ENCODE measurements around the gene LMX1B.

The LMX1B gene

DNA sequence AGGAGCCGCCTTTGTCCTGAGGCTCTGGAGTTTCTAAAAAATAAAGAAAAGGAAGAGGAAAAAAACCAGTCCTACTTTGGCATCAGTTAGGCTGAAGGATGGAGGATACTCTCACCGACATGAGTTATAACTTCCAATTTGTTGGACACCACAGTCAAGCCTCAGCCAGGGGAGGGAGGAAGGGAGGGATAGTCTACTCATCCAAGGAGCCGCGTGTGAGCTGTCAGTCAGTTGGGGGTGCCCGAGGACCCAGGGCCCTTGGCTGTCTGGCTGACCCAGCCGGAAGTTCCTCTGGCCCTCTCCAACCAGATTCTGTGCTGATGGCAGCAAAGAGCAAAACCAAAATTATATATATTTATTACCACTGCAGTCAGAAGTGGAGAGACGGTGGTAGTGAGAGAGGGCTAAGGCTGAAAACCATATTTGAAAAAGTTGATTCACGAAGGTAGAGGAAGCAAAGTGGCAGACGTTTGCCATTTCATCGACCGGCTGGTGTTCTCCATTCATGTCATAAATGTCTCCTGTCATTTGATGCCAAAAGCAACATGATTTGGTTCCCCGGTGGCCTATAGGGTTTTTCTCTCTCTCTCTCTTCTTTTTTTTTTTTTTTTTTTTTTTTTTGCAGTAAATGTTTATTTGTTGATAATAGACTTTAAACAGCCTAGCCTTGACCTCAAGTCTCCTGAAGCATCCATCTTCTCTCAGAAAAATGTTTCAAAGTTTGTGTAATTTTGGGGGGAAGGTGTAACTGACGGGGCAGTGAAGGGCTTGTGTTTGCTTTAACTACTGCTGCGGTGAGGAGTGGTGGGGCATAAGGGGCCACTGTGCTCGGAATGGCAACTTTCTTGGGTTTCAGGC is 7.6 kb downstream of the LMX1B start:
- DNase-seq (ENCODE audit: insufficient read length, low spot score) (no peak), FAIRE-seq (no peak)
- TF ChIP-seq POLR2AphosphoS5 (IDR thresholded peaks at IDR 0.05; ENCODE audit: low read depth, low read length) (no peak), PAX5 (IDR thresholded peaks at IDR 0.05; ENCODE audit: insufficient read depth, low read length, severe bottlenecking) (no peak), POLR2A (IDR thresholded peaks at IDR 0.05; ENCODE audit: low read depth, low read length) (no peak), TAF1 (IDR thresholded peaks at IDR 0.05; ENCODE audit: low read depth, low read length) (no peak), POU2F2 (IDR thresholded peaks at IDR 0.05; ENCODE audit: low read depth, low read length) (no peak), SPI1 (IDR thresholded peaks at IDR 0.05; ENCODE audit: low read depth, low read length) (no peak)

DNA sequence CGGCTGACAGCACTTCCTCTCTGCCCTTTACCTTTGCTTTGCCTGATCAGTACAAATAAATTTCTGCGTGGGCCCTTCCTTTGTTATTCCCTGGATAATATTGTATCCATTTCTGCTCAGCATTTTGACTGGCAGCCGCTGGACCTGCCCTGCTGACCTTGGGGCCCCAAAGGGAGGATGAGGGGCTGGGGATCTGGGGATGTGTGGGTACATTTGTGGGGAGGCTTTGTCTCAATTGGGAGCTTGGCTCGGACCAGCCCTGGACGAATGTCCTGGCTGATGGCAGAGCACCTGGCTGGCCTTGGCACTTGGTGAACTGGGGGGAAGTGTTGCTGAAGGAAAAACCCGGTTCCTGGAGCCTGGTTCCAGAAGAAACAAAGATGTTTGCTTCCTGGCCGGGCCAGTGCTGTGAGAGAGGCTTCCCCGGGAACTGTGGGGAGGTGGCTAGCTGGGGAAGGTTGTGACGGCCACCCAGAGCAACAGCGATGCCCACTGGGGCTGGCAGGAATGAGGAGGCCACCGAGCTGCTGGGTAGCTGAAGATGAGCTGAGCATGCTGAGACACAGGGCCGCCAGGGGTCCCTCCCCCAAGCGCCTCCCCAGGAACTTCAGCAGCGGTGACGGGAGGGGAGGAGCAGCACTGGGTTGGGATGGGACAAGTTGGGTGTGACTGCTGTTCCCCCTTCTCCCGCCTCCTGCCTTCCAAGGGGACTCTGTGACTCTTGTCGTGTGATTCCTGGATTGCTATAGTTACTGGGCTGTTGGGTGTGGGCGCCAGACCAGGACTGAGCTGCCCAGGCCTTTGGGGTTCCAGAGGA is 8.4 kb downstream of the LMX1B start:
- TF ChIP-seq SPI1 (IDR thresholded peaks at IDR 0.05; ENCODE audit: low read depth, low read length) (peak; percentile 33; the same call in 1 of the 2 replicates), POLR2AphosphoS5 (IDR thresholded peaks at IDR 0.05; ENCODE audit: low read depth, low read length) (no peak)
- DNase-seq (ENCODE audit: insufficient read length, low spot score): no peak

DNA sequence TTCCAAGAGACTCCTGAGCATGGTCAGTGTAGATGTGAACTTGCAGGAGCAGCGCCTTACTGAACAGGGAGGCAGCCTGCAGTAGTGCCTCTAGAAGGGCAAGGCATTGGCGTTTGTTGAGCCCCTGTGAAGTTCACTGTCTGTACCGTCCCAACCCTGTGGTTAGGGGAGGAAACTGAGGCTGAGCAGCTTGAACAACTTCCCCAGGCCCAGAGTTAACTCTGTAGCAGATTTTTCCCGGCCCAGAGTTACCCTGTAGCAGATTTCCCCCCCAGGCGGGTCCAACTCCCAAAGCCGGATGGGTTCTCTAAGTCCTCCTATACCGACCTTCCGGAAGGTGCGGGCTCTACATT is 9.6 kb downstream of the LMX1B start:
- FAIRE-seq: no peak
- no peak for DNase-seq (ENCODE audit: insufficient read length, low spot score)
- TF ChIP-seq POLR2AphosphoS5 (IDR thresholded peaks at IDR 0.05; ENCODE audit: low read depth, low read length) (no peak), TAF1 (IDR thresholded peaks at IDR 0.05; ENCODE audit: low read depth, low read length) (no peak), POLR2A (IDR thresholded peaks at IDR 0.05; ENCODE audit: low read depth, low read length) (no peak), POU2F2 (IDR thresholded peaks at IDR 0.05; ENCODE audit: low read depth, low read length) (no peak)

More for the DNA sequence above, 8.4 kb downstream of the LMX1B start:
- no peak for FAIRE-seq

DNA sequence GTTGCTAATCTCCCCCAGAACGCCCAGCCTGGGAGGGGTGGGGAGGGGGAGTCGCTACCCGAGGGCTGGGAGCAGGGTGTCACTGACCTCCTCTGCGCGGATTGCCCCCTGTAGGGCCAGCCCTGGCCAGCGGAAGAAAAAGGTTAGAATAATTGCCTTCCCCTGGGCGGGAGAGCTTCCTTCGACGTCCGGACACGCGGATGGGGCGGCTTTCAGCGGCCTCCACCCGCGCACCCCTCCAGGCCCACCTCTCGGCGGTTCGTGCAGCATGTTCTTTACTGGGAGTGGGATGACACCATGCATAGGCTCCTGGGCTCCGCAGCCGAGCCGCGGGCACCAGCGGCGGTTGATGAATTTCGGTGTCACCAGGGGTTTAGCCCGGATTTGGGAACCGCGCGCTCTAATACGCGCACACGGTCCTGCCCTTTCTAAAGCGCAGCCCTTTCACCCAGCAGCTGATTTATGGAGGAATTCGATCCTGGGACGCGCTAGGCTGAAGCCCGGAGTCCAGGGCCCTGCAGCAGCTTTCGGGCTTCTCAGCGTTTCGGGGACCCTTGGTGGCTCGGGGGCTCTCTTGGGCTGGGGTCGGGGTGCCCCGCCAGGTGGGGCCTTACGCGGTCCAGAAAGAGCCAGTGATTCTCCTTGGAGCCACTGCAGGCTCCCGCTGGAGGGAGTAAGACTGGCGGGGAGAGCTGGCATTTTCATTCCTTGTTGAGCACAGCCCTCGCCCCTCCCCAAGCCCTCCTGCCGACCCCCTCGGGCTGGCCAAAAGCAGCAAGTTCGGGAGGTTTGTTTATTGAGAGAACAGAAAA is 10.1 kb downstream of the LMX1B start:
- DNase-seq (ENCODE audit: insufficient read length, low spot score) (no peak), FAIRE-seq (no peak)
- no peak for TF ChIP-seq TAF1 (IDR thresholded peaks at IDR 0.05; ENCODE audit: low read depth, low read length)
- TF ChIP-seq PAX5 (IDR thresholded peaks at IDR 0.05; ENCODE audit: insufficient read depth, low read length, severe bottlenecking): no peak
- TF ChIP-seq POLR2AphosphoS5 (IDR thresholded peaks at IDR 0.05; ENCODE audit: low read depth, low read length): no peak
- TF ChIP-seq SPI1 (IDR thresholded peaks at IDR 0.05; ENCODE audit: low read depth, low read length): no peak
- TF ChIP-seq POLR2A (IDR thresholded peaks at IDR 0.05; ENCODE audit: low read depth, low read length): no peak
- TF ChIP-seq POU2F2 (IDR thresholded peaks at IDR 0.05; ENCODE audit: low read depth, low read length): no peak

DNA sequence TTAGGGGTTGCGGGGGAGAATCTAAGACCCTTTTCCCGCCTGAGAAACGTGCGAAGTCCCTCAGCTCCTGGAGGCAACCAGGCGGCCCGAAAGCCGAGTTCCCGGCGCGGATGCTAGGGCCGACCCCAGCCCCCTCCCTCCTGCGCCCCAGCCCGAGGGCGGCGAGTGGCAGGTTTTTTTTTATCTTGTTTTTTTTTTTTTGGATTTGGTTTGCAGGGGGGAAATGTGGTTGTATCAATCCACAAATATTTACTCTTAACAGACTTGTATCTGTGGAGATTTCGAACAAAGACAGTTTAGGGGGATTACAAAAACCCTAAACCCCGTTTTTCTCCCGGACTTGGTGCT is 10.7 kb downstream of the LMX1B start:
- no peak for TF ChIP-seq PAX5 (IDR thresholded peaks at IDR 0.05; ENCODE audit: insufficient read depth, low read length, severe bottlenecking)
- no peak for DNase-seq (ENCODE audit: insufficient read length, low spot score)
- no peak for FAIRE-seq

DNA sequence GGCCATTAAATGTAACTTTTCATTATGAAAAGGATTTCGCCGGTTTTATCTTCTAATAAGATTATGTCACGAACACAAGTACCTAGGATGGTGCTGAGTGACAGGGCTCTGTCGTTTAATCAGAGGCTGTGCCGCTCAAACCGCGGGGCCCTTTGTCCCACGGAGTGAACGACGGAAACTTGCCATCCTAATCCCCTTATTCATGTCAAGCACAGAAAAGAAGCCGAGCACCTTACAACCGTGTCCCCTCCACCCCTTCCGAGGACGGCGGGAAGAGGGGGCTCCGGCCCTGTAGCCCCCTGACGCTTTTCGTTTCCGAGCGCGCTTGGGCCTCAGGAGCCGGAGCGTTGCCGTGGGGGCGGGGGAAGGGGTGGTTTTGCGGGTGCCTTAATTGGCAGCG is 11.2 kb downstream of the LMX1B start:
- no peak for FAIRE-seq

DNA sequence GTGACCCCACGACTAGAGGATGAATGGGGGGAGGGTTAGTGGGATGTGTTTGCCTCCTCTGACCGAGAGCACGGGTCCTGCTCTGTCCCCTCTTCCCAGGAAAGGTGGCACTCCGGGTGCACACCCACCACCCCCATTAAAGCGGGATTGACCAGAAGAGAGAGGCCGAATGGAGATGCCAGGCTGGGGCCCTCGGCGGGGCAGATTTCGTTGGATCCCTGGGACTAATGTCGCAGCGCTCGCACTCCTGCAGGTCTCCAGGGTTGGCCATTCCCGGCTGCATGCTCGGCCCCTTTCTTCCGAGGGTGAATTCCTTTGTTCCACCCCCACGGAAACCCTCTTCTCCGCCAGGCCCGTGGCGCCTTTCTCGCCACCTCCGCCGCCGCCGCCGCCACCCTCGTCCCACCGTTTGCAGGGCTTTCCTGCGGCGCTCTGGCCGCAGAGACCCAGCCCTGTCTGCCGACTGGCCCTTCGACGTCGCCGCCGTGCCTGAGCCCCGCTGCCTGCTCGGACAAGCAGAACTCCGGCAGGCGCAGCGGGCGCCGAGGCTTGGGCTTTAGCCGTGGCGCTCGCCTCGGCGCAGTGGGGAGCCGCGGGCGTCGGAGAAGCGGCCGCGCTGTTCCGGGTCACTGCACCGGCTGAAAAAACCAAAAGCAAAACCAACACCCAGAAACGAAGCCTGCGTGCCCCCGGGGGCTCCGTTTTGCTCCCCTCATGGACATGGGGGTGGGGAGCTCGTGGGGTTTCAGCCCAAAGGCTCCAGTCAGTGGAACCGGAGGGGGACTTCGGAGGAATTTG is 11.8 kb downstream of the LMX1B start:
- no peak for TF ChIP-seq PAX5 (IDR thresholded peaks at IDR 0.05; ENCODE audit: insufficient read depth, low read length, severe bottlenecking)
- TF ChIP-seq POLR2AphosphoS5 (IDR thresholded peaks at IDR 0.05; ENCODE audit: low read depth, low read length): no peak
- no peak for TF ChIP-seq TAF1 (IDR thresholded peaks at IDR 0.05; ENCODE audit: low read depth, low read length)
- TF ChIP-seq SPI1 (IDR thresholded peaks at IDR 0.05; ENCODE audit: low read depth, low read length): no peak
- TF ChIP-seq POU2F2 (IDR thresholded peaks at IDR 0.05; ENCODE audit: low read depth, low read length): no peak
- TF ChIP-seq POLR2A (IDR thresholded peaks at IDR 0.05; ENCODE audit: low read depth, low read length): no peak
- DNase-seq (ENCODE audit: insufficient read length, low spot score): no peak

More for the DNA sequence above, 11.2 kb downstream of the LMX1B start:
- no peak for TF ChIP-seq POLR2AphosphoS5 (IDR thresholded peaks at IDR 0.05; ENCODE audit: low read depth, low read length)
- no peak for TF ChIP-seq TAF1 (IDR thresholded peaks at IDR 0.05; ENCODE audit: low read depth, low read length)
- no peak for TF ChIP-seq POLR2A (IDR thresholded peaks at IDR 0.05; ENCODE audit: low read depth, low read length)
- TF ChIP-seq POU2F2 (IDR thresholded peaks at IDR 0.05; ENCODE audit: low read depth, low read length): no peak
- DNase-seq (ENCODE audit: insufficient read length, low spot score): no peak

DNA sequence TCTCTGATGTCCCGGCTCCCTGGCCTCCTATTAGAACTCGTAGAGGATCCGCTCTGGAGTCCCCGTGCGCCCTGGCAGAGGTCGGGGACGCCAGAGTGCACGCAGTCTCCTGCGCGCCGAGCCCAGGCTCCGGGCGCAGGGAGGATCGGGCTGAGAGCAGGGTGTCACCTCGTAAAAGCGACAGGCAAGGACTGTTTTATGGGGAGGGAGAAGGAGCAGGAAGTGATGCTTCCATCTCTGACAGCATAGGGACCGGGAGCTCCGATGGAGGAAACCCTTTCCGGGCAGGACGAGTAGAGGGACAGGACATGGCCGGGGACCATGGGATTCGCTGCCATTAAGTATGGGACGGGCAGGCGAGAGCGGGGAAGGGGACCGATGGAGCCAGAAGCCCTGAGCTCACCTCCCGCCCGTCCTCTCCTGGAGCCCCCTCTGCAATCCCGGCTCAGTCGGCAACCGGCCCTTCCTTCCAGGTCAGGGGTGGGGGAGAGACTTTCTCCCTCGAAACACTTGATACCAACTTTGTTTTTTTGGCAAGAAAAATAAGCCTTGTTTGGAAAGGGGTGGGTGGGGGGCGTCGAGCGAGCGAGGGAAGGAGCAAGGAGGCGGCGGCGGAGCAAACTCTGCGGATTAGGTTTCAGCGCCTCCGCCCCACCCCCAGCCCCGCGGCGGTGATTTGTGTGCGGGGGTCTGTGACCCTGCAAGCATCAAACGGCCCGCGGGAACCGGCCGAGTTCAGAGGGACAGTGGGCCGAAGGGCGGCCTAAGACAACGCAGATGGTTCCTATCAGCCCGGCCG is 12.6 kb downstream of the LMX1B start:
- no peak for DNase-seq (ENCODE audit: insufficient read length, low spot score)
- TF ChIP-seq TAF1 (IDR thresholded peaks at IDR 0.05; ENCODE audit: low read depth, low read length): no peak
- no peak for TF ChIP-seq POLR2AphosphoS5 (IDR thresholded peaks at IDR 0.05; ENCODE audit: low read depth, low read length)
- no peak for TF ChIP-seq SPI1 (IDR thresholded peaks at IDR 0.05; ENCODE audit: low read depth, low read length)
- FAIRE-seq: no peak

More for the DNA sequence above, 11.8 kb downstream of the LMX1B start:
- FAIRE-seq: no peak

DNA sequence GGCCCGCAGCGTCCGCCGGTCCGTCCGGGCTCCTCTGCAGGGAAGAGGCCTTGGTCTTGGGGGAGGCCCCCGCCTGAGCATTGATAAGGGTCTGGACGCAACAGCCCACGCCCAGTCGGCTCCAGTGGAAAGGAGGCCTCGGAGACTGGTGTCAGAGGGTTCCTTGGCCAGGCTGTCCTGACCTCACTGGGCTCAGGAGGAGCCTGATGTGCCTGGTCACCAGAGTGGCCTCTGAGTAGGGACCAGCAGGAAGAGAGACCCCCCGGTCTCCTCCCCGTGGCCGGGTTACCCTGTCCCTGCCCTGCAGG is 13.2 kb downstream of the LMX1B start:
- TF ChIP-seq TAF1 (IDR thresholded peaks at IDR 0.05; ENCODE audit: low read depth, low read length) (no peak), POLR2AphosphoS5 (IDR thresholded peaks at IDR 0.05; ENCODE audit: low read depth, low read length) (no peak), PAX5 (IDR thresholded peaks at IDR 0.05; ENCODE audit: insufficient read depth, low read length, severe bottlenecking) (no peak), POLR2A (IDR thresholded peaks at IDR 0.05; ENCODE audit: low read depth, low read length) (no peak), SPI1 (IDR thresholded peaks at IDR 0.05; ENCODE audit: low read depth, low read length) (no peak), POU2F2 (IDR thresholded peaks at IDR 0.05; ENCODE audit: low read depth, low read length) (no peak)
- DNase-seq (ENCODE audit: insufficient read length, low spot score) (no peak), FAIRE-seq (no peak)

Data from GM12891 (cell line).